H1 (cell line): ENCODE measurements around the gene ASIC2. TPM values are rescaled to one million over a fixed set of nuclear protein-coding genes. Genes with fewer than 3 reads are reported as not detected.

Experiments used
- CTCF ChIA-PET: fragments of 300-600 bp; sonication (Branson Sonifier 250); formaldehyde crosslinking; loops from one replicate; lab custom pipeline; 2021; ENCODE audit not compliant: partially characterized antibody; lab: Charles Lee
- POLR2A ChIA-PET: fragments of 300-600 bp; sonication (Branson Sonifier 250); formaldehyde crosslinking; loops from one replicate; lab custom pipeline; 2021; ENCODE audit warnings: inconsistent platforms; ENCODE audit not compliant: partially characterized antibody; lab: Charles Lee
- DNase-seq, 2 experiments: peaks; one replicate each; pipeline versions ENCODE4 v3.0.0 to v3.0.0-alpha.2; 2010 to 2022; ENCODE audit warnings: low spot score in 2 of 2, low read depth in 1 of 2, mixed read lengths in 1 of 2
- FAIRE-seq: peaks from 2 replicates; lab custom pipeline; 2011; peaks lifted over from hg19 to GRCh38; lab: Jason Lieb, UNC
- H2AFZ ChIP-seq: 2 replicates; pipeline ENCODE4 v1.8.1; 2012; ENCODE audit warnings: low read length, inconsistent platforms
- H2AK5ac ChIP-seq: 2 replicates; pipeline ENCODE4 v1.6.1; 2013; ENCODE audit warnings: low read depth, low read length
- H2BK120ac ChIP-seq: replicated peaks from 2 replicates; pipeline ENCODE3; 2013; ENCODE audit warnings: low read depth, low read length, inconsistent platforms
- H2BK12ac ChIP-seq: 2 replicates; pipeline ENCODE4 v1.6.1; 2013; ENCODE audit warnings: low read depth, low read length
- H2BK15ac ChIP-seq: 2 replicates; pipeline ENCODE4 v1.6.1; 2013; ENCODE audit warnings: low read length
- H2BK20ac ChIP-seq: 2 replicates; pipeline ENCODE4 v1.6.1; 2013; ENCODE audit warnings: low read length
- H2BK5ac ChIP-seq: 2 replicates; pipeline ENCODE4 v1.6.1; 2013; ENCODE audit warnings: low read depth, low read length
- H3K14ac ChIP-seq: 2 replicates; pipeline ENCODE4 v1.6.1; 2013; ENCODE audit warnings: inconsistent platforms; ENCODE audit not compliant: insufficient read length
- H3K18ac ChIP-seq: 2 replicates; pipeline ENCODE4 v1.6.1; 2013; ENCODE audit warnings: low read length; ENCODE audit errors: extremely low read depth
- H3K23ac ChIP-seq: 2 replicates; pipeline ENCODE4 v1.6.1; 2013; ENCODE audit warnings: inconsistent platforms; ENCODE audit not compliant: insufficient read length
- H3K23me2 ChIP-seq: 2 replicates; pipeline ENCODE4 v1.6.1; 2013; ENCODE audit warnings: low read depth, low read length
- H3K27ac ChIP-seq: 2 replicates; pipeline ENCODE4 v1.6.1; 2011; ENCODE audit warnings: low read depth, low read length, inconsistent platforms
- H3K27me3 ChIP-seq, 4 experiments: replicated peaks in 1 of 4; 1 replicate in 1 of 4; 2 replicates in 3 of 4; pipeline versions ENCODE4 v1.6.1 to v1.8.1; 2011 to 2013; ENCODE audit warnings: low read length in 3 of 4, mild to moderate bottlenecking in 3 of 4, inconsistent platforms in 2 of 4, mixed read lengths in 2 of 4, moderate library complexity in 1 of 4; ENCODE audit not compliant: control insufficient read depth in 3 of 4, insufficient read depth in 3 of 4; ENCODE audit errors: extremely low read depth in 1 of 4
- H3K36me3 ChIP-seq, 4 experiments: 2 replicates each; pipeline versions ENCODE4 v1.6.1 to v1.8.1; 2011 to 2013; ENCODE audit warnings: mild to moderate bottlenecking in 4 of 4, low read length in 3 of 4, moderate library complexity in 2 of 4, control low read depth in 1 of 4, inconsistent platforms in 1 of 4; ENCODE audit not compliant: insufficient read depth in 4 of 4, control insufficient read depth in 2 of 4
- H3K4ac ChIP-seq: replicated peaks from 2 replicates; pipeline ENCODE3; 2013; ENCODE audit warnings: low read length, low read depth, mixed read lengths, inconsistent platforms; ENCODE audit not compliant: insufficient read length
- H3K4me1 ChIP-seq, 4 experiments: replicated peaks in 1 of 4; 1 replicate in 1 of 4; 2 replicates in 3 of 4; pipeline versions ENCODE4 v1.6.1 to v1.8.1; 2011 to 2013; ENCODE audit warnings: low read length in 3 of 4, inconsistent platforms in 2 of 4, mixed read lengths in 1 of 4; ENCODE audit not compliant: insufficient read depth in 4 of 4, control insufficient read depth in 3 of 4
- H3K4me2 ChIP-seq, 2 experiments: 2 replicates each; pipeline versions ENCODE4 v1.6.1 to v1.8.1; 2011 to 2013; ENCODE audit warnings: low read depth in 2 of 2, low read length in 2 of 2, control low read depth in 1 of 2, inconsistent platforms in 1 of 2, mild to moderate bottlenecking in 1 of 2; ENCODE audit not compliant: insufficient read depth in 1 of 2
- H3K4me3 ChIP-seq, 4 experiments: fragments of 200-600, 300-600 bp in 1 of 4; sonication (generic), shearing (Covaris generic), sonication (Bioruptor Twin) in 1 of 4; 2 replicates each; pipeline versions ENCODE4 v1.5.1 to v1.8.1; 2011 to 2016; ENCODE audit warnings: low read length in 4 of 4, low read depth in 3 of 4, control low read depth in 2 of 4, inconsistent platforms in 2 of 4, mild to moderate bottlenecking in 2 of 4, mixed read lengths in 1 of 4, moderate library complexity in 1 of 4; ENCODE audit not compliant: insufficient read depth in 2 of 4; ENCODE audit errors: extremely low read depth in 1 of 4
- H3K56ac ChIP-seq: replicated peaks from 2 replicates; pipeline ENCODE3; 2013; ENCODE audit warnings: low read depth, mild to moderate bottlenecking, mixed read lengths, low read length, inconsistent platforms; ENCODE audit not compliant: insufficient read length
- H3K79me1 ChIP-seq: 2 replicates; pipeline ENCODE4 v1.6.1; 2013; ENCODE audit warnings: low read depth, low read length, control low read depth
- H3K79me2 ChIP-seq, 2 experiments: 2 replicates each; pipeline versions ENCODE4 v1.6.1 to v1.8.1; 2012 to 2013; ENCODE audit warnings: low read length in 2 of 2, mild to moderate bottlenecking in 2 of 2, inconsistent platforms in 1 of 2; ENCODE audit not compliant: insufficient read depth in 2 of 2, control insufficient read depth in 1 of 2
- H3K9ac ChIP-seq, 4 experiments: replicated peaks in 1 of 4; 1 replicate in 1 of 4; 2 replicates in 3 of 4; pipeline versions ENCODE4 v1.6.1 to v1.8.1; 2011 to 2013; ENCODE audit warnings: low read depth in 3 of 4, low read length in 3 of 4, control low read depth in 2 of 4, mild to moderate bottlenecking in 2 of 4, moderate library complexity in 2 of 4, inconsistent platforms in 1 of 4; ENCODE audit errors: extremely low read depth in 1 of 4
- H3K9me3 ChIP-seq, 2 experiments: 2 replicates each; pipeline versions ENCODE4 v1.6.1 to v1.8.1; 2012 to 2013; ENCODE audit warnings: mild to moderate bottlenecking in 2 of 2, moderate library complexity in 2 of 2, control low read depth in 1 of 2, inconsistent platforms in 1 of 2, low read depth in 1 of 2, low read length in 1 of 2, mixed read lengths in 1 of 2; ENCODE audit not compliant: insufficient read depth in 2 of 2
- H4K20me1 ChIP-seq, 2 experiments: replicated peaks in 1 of 2; 2 replicates each; pipeline versions ENCODE3 to v1.8.1; 2011 to 2013; ENCODE audit warnings: inconsistent platforms in 2 of 2, low read length in 2 of 2, mild to moderate bottlenecking in 1 of 2; ENCODE audit not compliant: insufficient read depth in 2 of 2, control insufficient read depth in 1 of 2
- H4K5ac ChIP-seq: 2 replicates; pipeline ENCODE4 v1.6.1; 2013; ENCODE audit warnings: low read length, low read depth, mixed read lengths, inconsistent platforms; ENCODE audit not compliant: insufficient read length
- H4K8ac ChIP-seq: 2 replicates; pipeline ENCODE4 v1.8.0; 2013; ENCODE audit warnings: mild to moderate bottlenecking, moderate library complexity, low read length, inconsistent platforms; ENCODE audit not compliant: insufficient read depth; ENCODE audit errors: extremely low read depth
- H4K91ac ChIP-seq: replicated peaks from 2 replicates; pipeline ENCODE3; 2013; ENCODE audit warnings: low read length, mixed read lengths, inconsistent platforms; ENCODE audit not compliant: insufficient read length
- ATF3 ChIP-seq: IDR thresholded peaks from 2 replicates; pipeline ENCODE4 v1.6.1; 2011; ENCODE audit warnings: low read depth, mild to moderate bottlenecking, low read length; ENCODE audit not compliant: insufficient read depth
- CTBP2 ChIP-seq: IDR thresholded peaks from 2 replicates; pipeline ENCODE4 v1.7.0; 2011; ENCODE audit warnings: borderline replicate concordance, mild to moderate bottlenecking, moderate library complexity, mixed read lengths, low read length; ENCODE audit not compliant: insufficient read depth, insufficient read length
- KDM4A ChIP-seq: IDR thresholded peaks from one replicate; pipeline ENCODE4 v1.7.1; 2012; ENCODE audit warnings: low read depth, mild to moderate bottlenecking, moderate library complexity, low read length, inconsistent platforms; ENCODE audit not compliant: severe bottlenecking
- KDM5A ChIP-seq: fragments of 200-600 bp; IDR thresholded peaks from 2 replicates; pipeline ENCODE4 v1.7.1; 2012; ENCODE audit warnings: mild to moderate bottlenecking, low read length, inconsistent platforms, mixed read lengths
- PHF8 ChIP-seq: fragments of 200-600 bp; sonication (generic); conservative IDR thresholded peaks from 2 replicates; pipeline ENCODE4 v1.7.1; 2012; ENCODE audit warnings: low read depth, mild to moderate bottlenecking, inconsistent platforms, low read length, moderate library complexity
- POLR2AphosphoS5 ChIP-seq: IDR thresholded peaks from 2 replicates; pipeline ENCODE4 v1.6.1; 2011; ENCODE audit warnings: low read depth, low read length
- RAD21 ChIP-seq, 2 experiments: IDR thresholded peaks in 1 of 2; conservative IDR thresholded peaks in 1 of 2; 2 replicates each; pipeline ENCODE4 v1.6.1; 2011; ENCODE audit warnings: low read depth in 2 of 2, low read length in 2 of 2, improper control_type of control experiment in 1 of 2, inconsistent platforms in 1 of 2, mild to moderate bottlenecking in 1 of 2, moderate library complexity in 1 of 2
- RFX5 ChIP-seq: IDR thresholded peaks from 2 replicates; pipeline ENCODE4 v1.6.1; 2011; ENCODE audit warnings: low read depth, low read length, improper control_type of control experiment, borderline replicate concordance
- RXRA ChIP-seq: IDR thresholded peaks from 2 replicates; pipeline ENCODE4 v1.6.1; 2011; ENCODE audit warnings: low read depth, mild to moderate bottlenecking, low read length, moderate library complexity; ENCODE audit not compliant: insufficient read depth
- TBP ChIP-seq: IDR thresholded peaks from 2 replicates; pipeline ENCODE4 v1.6.1; 2011; ENCODE audit warnings: low read depth, low read length, improper control_type of control experiment
- TEAD4 ChIP-seq: IDR thresholded peaks from 2 replicates; pipeline ENCODE4 v1.6.1; 2012; ENCODE audit warnings: low read depth, low read length, inconsistent platforms, mixed read lengths
- WGBS, 2 experiments: shearing (Covaris generic) in 1 of 2; methylation state at CpG; one replicate each; pipeline versions ENCODE4 v1.1.6 to v1.1.7; 2013 to 2015; ENCODE audit warnings: low lambda C conversion rate in 2 of 2, mixed read lengths in 2 of 2, inconsistent platforms in 1 of 2, low coverage in 1 of 2, missing lambda C conversion rate in 1 of 2; ENCODE audit not compliant: insufficient replicate concordance in 2 of 2, insufficient coverage in 1 of 2, insufficient read length in 1 of 2; ENCODE audit errors: extremely low coverage in 1 of 2, missing lambda C conversion rate in 1 of 2; 5-methylcytosine and 5-hydroxymethylcytosine counted together
- polyA plus RNA-seq, 7 experiments: library from polyadenylated mRNA; depleted of rRNA in 3 of 7; stranded (reverse) in 5 of 7; unstranded in 2 of 7; fragments of >200 nt in 5 of 7; fragments of 200-250 nt in 2 of 7; gene quantifications; 1 replicate in 5 of 7; 2 replicates in 1 of 7; 4 replicates in 1 of 7; pipeline versions ENCODE4 v1.2.1 to v1.2.3, GENCODE V29; 2011 to 2013; ENCODE audit warnings: missing spikeins in 2 of 7, mixed read lengths in 2 of 7
- total RNA-seq: library from RNA; stranded (reverse); fragmentation: NEBNext Ultra II Directional; extraction: Animal tissue kit (Norgen Biotek cat#: 25700); gene quantifications from 2 replicates; pipeline ENCODE4 v1.2.1, GENCODE V29; 2021

Gene ASIC2
- total and polyA plus RNA-seq, 2 of the 8 experiments (the other 6 are each of a cell fraction or from before 2014, with no cell fraction given): 0.86 to 1.2 TPM

GRCh38 chr17:33072421-33073161, 220.5 kb downstream of the ASIC2 start:
- Histone ChIP-seq H4K5ac (no peak overlapping the region), H3K27me3 (no peaks in the 10 kb centered on the region), H3K23ac (no peak overlapping the region), H3K27ac (no peak overlapping the region), H3K4me2 (no peak overlapping the region), H2AK5ac (no peak overlapping the region), H3K56ac (no peak overlapping the region), H3K9ac (no peak overlapping the region), H3K4ac (no peak overlapping the region), H2AFZ (no peak overlapping the region), H2BK15ac (no peak overlapping the region), H4K91ac (no peak overlapping the region), H2BK120ac (no peak overlapping the region), H3K18ac (no peak overlapping the region), H3K36me3 (no peaks in the 10 kb centered on the region), H3K79me1 (no peaks in the 10 kb centered on the region), H4K20me1 (no peaks in the 10 kb centered on the region), H3K4me3 (no peak overlapping the region), H3K14ac (no peak overlapping the region), H3K9me3 (no peaks in the 10 kb centered on the region), H2BK5ac (no peak overlapping the region), H2BK20ac (no peak overlapping the region), H3K79me2 (no peaks in the 10 kb centered on the region), H4K8ac (no peak overlapping the region), H2BK12ac (no peak overlapping the region), H3K4me1 (no peaks in the 10 kb centered on the region), H3K23me2 (no peaks in the 10 kb centered on the region)
- 89% methylated on average over 12 of the region's 12 CpGs; no CpG with 5 or more reads in 1 of the 2 experiments for WGBS, 2 experiments
- CTCF ChIA-PET: interaction anchor here (0.7 to 1.5 kb wide), 4 partner anchors 20 to 63 kb away, joined by 3 to 4 read pairs (median 3); no protein-coding TSS in a partner anchor
- FAIRE-seq (no peak), DNase-seq (no peak)
- POLR2A ChIA-PET: no interaction called here
- TF ChIP-seq TEAD4: no peak
- TF ChIP-seq RAD21 (IDR thresholded peaks at IDR 0.05 in 1 of 2, conservative IDR thresholded peaks at IDR 0.05 in 1 of 2; ENCODE audit: low read depth in 2 of 2, low read length in 2 of 2): no peak
- no peak for TF ChIP-seq RXRA
- TF ChIP-seq POLR2AphosphoS5: no peak
- no peak for TF ChIP-seq KDM5A
- no peak for TF ChIP-seq PHF8
- TF ChIP-seq CTBP2: no peak
- no peak for TF ChIP-seq TBP
- TF ChIP-seq RFX5: no peak
- no peak for TF ChIP-seq KDM4A
- no peak for TF ChIP-seq ATF3
